SU-DHL-6 (cell line): Measurements from ENCODE around the gene ZNF805.
"Not testable (repeated sequence)": the region's sequence is repeated elsewhere in the genome, so short reads cannot be mapped to it uniquely, and the experiment has no call there.

Experiments used
- H2AFZ ChIP-seq: fragments of 200-600 bp; sonication (generic); 2 replicates; pipeline ENCODE4 v1.6.1; 2014; ENCODE audit warnings: low read depth, mild to moderate bottlenecking, moderate library complexity, mixed read lengths, antibody characterized with exemption, low read length; ENCODE audit not compliant: severe bottlenecking
- H3F3A ChIP-seq: fragments of 200-600 bp; shearing (Covaris generic); 2 replicates; pipeline ENCODE4 v1.6.0; 2016; ENCODE audit warnings: antibody characterized with exemption, mild to moderate bottlenecking; ENCODE audit not compliant: insufficient read depth
- H3K27ac ChIP-seq: fragments of 200-600 bp; sonication (generic); 2 replicates; pipeline ENCODE4 v1.5.1; 2016; ENCODE audit warnings: low read depth, mild to moderate bottlenecking, low read length, moderate library complexity, mixed read lengths
- H3K27me3 ChIP-seq: fragments of 200-600 bp; sonication (generic), shearing (Covaris generic); 2 replicates; pipeline ENCODE4 v1.6.0; 2014; ENCODE audit warnings: mild to moderate bottlenecking, low read length
- H3K36me3 ChIP-seq: fragments of 200-600 bp; sonication (generic); 2 replicates; pipeline ENCODE4 v1.6.1; 2014; ENCODE audit warnings: mild to moderate bottlenecking, low read length, mixed read lengths
- H3K4me2 ChIP-seq: fragments of 300-600, 200-600 bp; shearing (Covaris generic), sonication (generic); 2 replicates; pipeline ENCODE4 v1.6.0; 2014; ENCODE audit warnings: low read length, low read depth, mild to moderate bottlenecking; ENCODE audit not compliant: poor library complexity, severe bottlenecking
- H3K4me3 ChIP-seq: fragments of 200-600 bp; sonication (generic); 2 replicates; pipeline ENCODE4 v1.5.1; 2014; ENCODE audit warnings: antibody characterized with exemption, low read length, mild to moderate bottlenecking, mixed read lengths; ENCODE audit not compliant: insufficient read depth, poor library complexity, severe bottlenecking
- H3K79me2 ChIP-seq: fragments of 200-600 bp; sonication (generic); 2 replicates; pipeline ENCODE4 v1.6.1; 2014; ENCODE audit warnings: mild to moderate bottlenecking, low read length, moderate library complexity; ENCODE audit not compliant: insufficient read depth
- H3K9ac ChIP-seq: fragments of 200-600 bp; sonication (generic); 2 replicates; pipeline ENCODE4 v1.7.0; 2014; ENCODE audit warnings: mild to moderate bottlenecking, low read length
- H3K9me2 ChIP-seq: fragments of 200-600 bp; sonication (generic); replicated peaks from 2 replicates; pipeline ENCODE4 v1.6.1; 2014; ENCODE audit warnings: low read length; ENCODE audit not compliant: insufficient read depth
- H3K9me3 ChIP-seq: fragments of 200-600 bp; sonication (generic); 2 replicates; pipeline ENCODE4 v1.6.1; 2014; ENCODE audit warnings: low read length, mixed read lengths; ENCODE audit not compliant: insufficient read depth
- H4K20me1 ChIP-seq: fragments of 200-600 bp; sonication (generic); 2 replicates; pipeline ENCODE4 v1.6.1; 2014; ENCODE audit warnings: low read depth, mild to moderate bottlenecking, antibody characterized with exemption, low read length, moderate library complexity, mixed read lengths
- EZH2phosphoT487 ChIP-seq: fragments of 200-600 bp; sonication (generic), shearing (Covaris generic); conservative IDR thresholded peaks from 2 replicates; pipeline ENCODE4 v1.6.1; 2018; ENCODE audit warnings: mild to moderate bottlenecking, antibody characterized with exemption, low read length, moderate library complexity, mixed read lengths
- TF ChIP-seq, protein P1 (sequence below): fragments of 200-600 bp; sonication (generic); IDR thresholded peaks from one replicate; pipeline ENCODE4 v1.5.1; 2017; ENCODE audit warnings: antibody characterized with exemption, mild to moderate bottlenecking, low read length, moderate library complexity; ENCODE audit not compliant: insufficient read depth, poor library complexity, severe bottlenecking

ZNF805 gene

DNA sequence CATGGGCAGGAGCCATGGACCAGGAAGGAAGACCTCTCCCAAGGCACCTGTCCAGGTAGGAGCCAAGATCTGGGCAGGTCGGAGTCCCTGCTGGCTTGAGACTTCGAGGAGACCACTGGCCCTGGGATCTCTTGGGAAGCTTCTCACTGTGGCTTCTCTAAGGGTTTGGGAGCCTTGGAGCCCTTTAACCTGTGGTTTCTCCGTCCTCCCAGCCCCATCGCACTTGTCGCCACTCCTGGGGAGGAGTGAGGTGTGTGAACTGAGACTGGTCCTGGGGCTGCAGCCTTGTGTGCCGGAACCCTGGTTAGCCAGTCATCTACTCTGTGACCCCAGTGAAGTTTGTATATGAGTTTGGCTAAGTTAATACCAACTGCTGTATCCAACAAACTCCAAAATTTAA lies 8.2 kb downstream of the ZNF805 start:
- no peak overlapping the region for H3K27ac ChIP-seq
- H3K36me3 ChIP-seq: peaks cover 6% of the 10 kb centered on the region; the same call in 1 of the 2 replicates
- H3F3A ChIP-seq: no peaks in the 10 kb centered on the region
- H2AFZ ChIP-seq: no peak overlapping the region
- no peaks in the 10 kb centered on the region for H3K9me3 ChIP-seq
- no peak for TF ChIP-seq EZH2phosphoT487
- TF ChIP-seq, protein P1, sequence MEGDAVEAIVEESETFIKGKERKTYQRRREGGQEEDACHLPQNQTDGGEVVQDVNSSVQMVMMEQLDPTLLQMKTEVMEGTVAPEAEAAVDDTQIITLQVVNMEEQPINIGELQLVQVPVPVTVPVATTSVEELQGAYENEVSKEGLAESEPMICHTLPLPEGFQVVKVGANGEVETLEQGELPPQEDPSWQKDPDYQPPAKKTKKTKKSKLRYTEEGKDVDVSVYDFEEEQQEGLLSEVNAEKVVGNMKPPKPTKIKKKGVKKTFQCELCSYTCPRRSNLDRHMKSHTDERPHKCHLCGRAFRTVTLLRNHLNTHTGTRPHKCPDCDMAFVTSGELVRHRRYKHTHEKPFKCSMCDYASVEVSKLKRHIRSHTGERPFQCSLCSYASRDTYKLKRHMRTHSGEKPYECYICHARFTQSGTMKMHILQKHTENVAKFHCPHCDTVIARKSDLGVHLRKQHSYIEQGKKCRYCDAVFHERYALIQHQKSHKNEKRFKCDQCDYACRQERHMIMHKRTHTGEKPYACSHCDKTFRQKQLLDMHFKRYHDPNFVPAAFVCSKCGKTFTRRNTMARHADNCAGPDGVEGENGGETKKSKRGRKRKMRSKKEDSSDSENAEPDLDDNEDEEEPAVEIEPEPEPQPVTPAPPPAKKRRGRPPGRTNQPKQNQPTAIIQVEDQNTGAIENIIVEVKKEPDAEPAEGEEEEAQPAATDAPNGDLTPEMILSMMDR: no peak
- H4K20me1 ChIP-seq: no peaks in the 10 kb centered on the region
- H3K9me2 ChIP-seq: no peaks in the 10 kb centered on the region
- H3K4me2 ChIP-seq: no peak overlapping the region
- H3K9ac ChIP-seq: no peak overlapping the region
- H3K4me3 ChIP-seq: no peak overlapping the region
- no peaks in the 10 kb centered on the region for H3K27me3 ChIP-seq
- no peaks in the 10 kb centered on the region for H3K79me2 ChIP-seq

DNA sequence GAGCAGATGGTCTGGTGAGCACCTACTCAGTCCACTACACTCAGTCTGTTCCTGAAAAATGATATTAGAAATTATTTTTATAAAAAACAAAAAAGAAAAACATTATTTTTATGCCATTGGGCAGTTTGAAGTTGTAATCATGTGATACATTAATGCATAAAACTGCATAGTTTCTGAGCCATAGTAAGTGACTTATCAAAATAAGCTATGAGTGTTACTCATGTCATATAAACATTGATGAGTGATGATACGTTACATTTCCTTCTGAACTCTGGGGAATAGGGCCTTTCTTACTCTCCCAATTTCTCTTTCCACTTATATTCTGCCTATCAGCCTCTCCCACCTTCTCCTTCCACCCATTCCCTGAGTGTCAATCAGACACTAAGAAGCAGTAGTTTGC lies 8.9 kb downstream of the ZNF805 start:
- TF ChIP-seq, protein P1: no peak
- TF ChIP-seq EZH2phosphoT487: no peak
- H3K9ac ChIP-seq: no peak overlapping the region
- peaks cover 6% of the 10 kb centered on the region; the same call in 1 of the 2 replicates for H3K36me3 ChIP-seq
- no peaks in the 10 kb centered on the region for H3K9me2 ChIP-seq
- H3K9me3 ChIP-seq: no peaks in the 10 kb centered on the region
- no peak overlapping the region for H3K4me3 ChIP-seq
- H2AFZ ChIP-seq: no peak overlapping the region
- H3K27me3 ChIP-seq: no peaks in the 10 kb centered on the region
- H3K4me2 ChIP-seq: no peak overlapping the region
- H3F3A ChIP-seq: no peaks in the 10 kb centered on the region
- no peaks in the 10 kb centered on the region for H3K79me2 ChIP-seq
- no peaks in the 10 kb centered on the region for H4K20me1 ChIP-seq
- no peak overlapping the region for H3K27ac ChIP-seq

DNA sequence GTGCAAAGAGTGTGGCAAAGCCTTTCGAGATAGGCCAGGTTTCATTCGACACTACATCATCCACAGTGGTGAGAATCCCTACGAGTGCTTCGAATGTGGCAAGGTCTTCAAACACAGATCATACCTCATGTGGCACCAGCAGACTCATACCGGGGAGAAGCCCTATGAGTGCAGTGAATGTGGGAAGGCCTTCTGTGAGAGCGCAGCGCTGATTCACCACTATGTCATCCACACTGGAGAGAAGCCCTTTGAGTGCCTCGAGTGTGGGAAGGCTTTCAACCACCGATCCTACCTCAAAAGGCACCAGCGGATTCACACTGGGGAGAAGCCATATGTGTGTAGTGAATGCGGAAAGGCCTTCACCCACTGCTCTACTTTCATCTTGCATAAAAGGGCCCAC lies 13.3 kb downstream of the ZNF805 start:
- H3K27me3 ChIP-seq, H3K9me2 ChIP-seq, H2AFZ ChIP-seq, H3K27ac ChIP-seq, H3K4me2 ChIP-seq, H3K79me2 ChIP-seq, H3K9me3 ChIP-seq, H3K9ac ChIP-seq, H3K4me3 ChIP-seq, H4K20me1 ChIP-seq, H3F3A ChIP-seq: not testable (repeated sequence)
- peaks cover 17% of the 10 kb centered on the region; the same call in 1 of the 2 replicates for H3K36me3 ChIP-seq

DNA sequence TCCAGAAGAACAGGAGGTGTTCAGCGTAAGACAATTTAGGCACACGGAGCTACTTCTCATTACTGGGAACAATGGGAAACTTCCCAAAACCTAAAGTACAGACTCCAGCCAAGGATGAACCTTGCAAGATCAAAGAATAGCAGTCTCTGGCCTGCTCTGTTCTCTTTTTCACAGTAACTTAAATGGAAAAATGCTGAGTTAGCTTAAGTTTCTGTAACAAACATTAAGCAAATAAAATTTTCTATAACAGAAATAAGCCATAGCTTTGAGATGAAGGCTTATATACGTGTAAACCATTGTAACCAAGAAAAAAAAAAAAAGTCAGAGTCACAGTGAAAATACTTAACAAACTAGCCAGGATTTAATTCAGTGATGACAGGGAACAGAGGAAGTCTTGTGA lies 21.6 kb downstream of the ZNF805 start:
- Histone ChIP-seq H2AFZ (no peak overlapping the region), H3K9me3 (no peaks in the 10 kb centered on the region), H3K36me3 (peaks cover 3% of the 10 kb centered on the region; the same call in 1 of the 2 replicates), H3K27me3 (no peaks in the 10 kb centered on the region), H3F3A (no peaks in the 10 kb centered on the region), H3K4me3 (no peak overlapping the region), H3K9ac (no peak overlapping the region), H3K79me2 (0 out of 2 replicates have a peak, but pooled peaks cover 7% of the 10 kb centered on the region), H3K27ac (no peak overlapping the region), H4K20me1 (no peaks in the 10 kb centered on the region), H3K9me2 (no peaks in the 10 kb centered on the region), H3K4me2 (no peak overlapping the region)
- TF ChIP-seq, protein P1: no peak
- no peak for TF ChIP-seq EZH2phosphoT487
